ENCODE measurements around the gene TRAPPC13.
A peak's percentile ranks its signal among the peaks of the same experiment; 100 is the strongest.

GRCh38 chr5:65624571-65625555 lies at the start of gene TRAPPC13, which contains the start of gene SHLD3:
- TF ChIP-seq REST (IDR thresholded peaks at IDR 0.05; ENCODE audit: insufficient read depth in 1 of 2, low read depth in 2 of 2, low read length in 2 of 2) (no peak), POLR2AphosphoS5 (IDR thresholded peaks at IDR 0.05; ENCODE audit: low read depth, low read length) (peak; percentile 62), TAF1 (IDR thresholded peaks at IDR 0.05; ENCODE audit: borderline replicate concordance, insufficient read depth, low read length) (peak; percentile 59; the same call in 1 of the 2 replicates), SIN3A (IDR thresholded peaks at IDR 0.05; ENCODE audit: borderline replicate concordance, insufficient read depth, low read length) (peak; percentile 81; the same call in 1 of the 2 replicates), FOXP2 (optimal IDR thresholded peaks at IDR 0.05; ENCODE audit: borderline replicate concordance, extremely low read depth, extremely low read length, insufficient read depth) (no peak)
